GM15510 (cell line): ENCODE data around the gene DIAPH2.

Experiments used
- POLR2A ChIP-seq: IDR thresholded peaks from 3 replicates; pipeline ENCODE4 v1.6.1; 2011; ENCODE audit warnings: borderline replicate concordance; ENCODE audit not compliant: insufficient read length; ENCODE audit errors: extremely low read depth

Gene DIAPH2

GRCh38 chrX:96705905-96706304 is 21.3 kb downstream of the DIAPH2 start:
- no peak for TF ChIP-seq POLR2A

GRCh38 chrX:96707804-96708203 is 23.2 kb downstream of the DIAPH2 start:
- TF ChIP-seq POLR2A, result no peak

DNA sequence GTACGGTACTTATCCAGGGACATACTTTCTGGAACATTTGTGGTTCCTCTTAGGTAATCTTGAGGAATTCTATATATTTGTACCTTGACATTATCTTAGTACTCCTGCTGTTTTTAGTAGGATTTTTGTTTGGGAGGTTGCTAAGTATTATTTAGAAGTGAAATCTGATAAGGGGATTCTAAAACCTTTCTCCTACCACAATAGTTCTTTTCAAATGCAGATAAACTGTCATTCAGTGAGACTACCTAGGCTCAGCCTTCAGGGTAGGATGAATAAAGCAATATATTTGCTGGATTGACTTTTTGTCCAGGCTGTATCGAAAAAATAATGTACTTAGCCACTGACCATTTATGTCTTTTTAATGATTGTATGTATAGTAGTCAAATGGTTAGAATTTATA is 25.4 kb downstream of the DIAPH2 start:
- TF ChIP-seq POLR2A, result no peak

- no peak for TF ChIP-seq POLR2A
Measured at GRCh38 chrX:96713303-96713702, 28.7 kb downstream of the DIAPH2 start.

DNA sequence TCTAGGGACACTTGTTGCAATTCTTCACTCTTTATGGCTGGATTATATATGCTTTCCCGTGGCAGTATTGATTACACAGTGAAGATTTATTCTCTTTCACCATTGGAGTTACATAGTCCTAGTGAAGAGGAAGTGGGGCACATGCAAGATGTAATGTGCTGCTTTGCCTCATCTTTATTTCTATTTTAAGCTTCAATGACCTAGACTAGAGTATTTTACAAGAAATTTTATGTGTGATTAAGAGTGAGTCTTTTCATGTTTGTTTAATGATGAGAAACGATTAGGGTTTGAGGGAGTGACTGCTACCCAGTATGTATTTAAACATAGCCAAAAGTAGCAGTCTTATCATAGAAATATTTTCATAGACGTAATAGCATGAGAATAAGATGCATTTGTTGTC is 30.8 kb downstream of the DIAPH2 start:
- TF ChIP-seq POLR2A, result no peak

- no peak for TF ChIP-seq POLR2A
Measured at GRCh38 chrX:96719161-96719875, 34.7 kb downstream of the DIAPH2 start.

- TF ChIP-seq POLR2A, result no peak
Measured at GRCh38 chrX:96721354-96721753, 36.7 kb downstream of the DIAPH2 start.

- TF ChIP-seq POLR2A, result no peak
Measured at GRCh38 chrX:96722781-96723180, 38.1 kb downstream of the DIAPH2 start.

- no peak for TF ChIP-seq POLR2A
Measured at GRCh38 chrX:96729053-96729452, 44.4 kb downstream of the DIAPH2 start.

GRCh38 chrX:96729868-96730643 is 45.4 kb downstream of the DIAPH2 start:
- TF ChIP-seq POLR2A, result no peak

- no peak for TF ChIP-seq POLR2A
Measured at GRCh38 chrX:96743367-96744073, 58.9 kb downstream of the DIAPH2 start.

DNA sequence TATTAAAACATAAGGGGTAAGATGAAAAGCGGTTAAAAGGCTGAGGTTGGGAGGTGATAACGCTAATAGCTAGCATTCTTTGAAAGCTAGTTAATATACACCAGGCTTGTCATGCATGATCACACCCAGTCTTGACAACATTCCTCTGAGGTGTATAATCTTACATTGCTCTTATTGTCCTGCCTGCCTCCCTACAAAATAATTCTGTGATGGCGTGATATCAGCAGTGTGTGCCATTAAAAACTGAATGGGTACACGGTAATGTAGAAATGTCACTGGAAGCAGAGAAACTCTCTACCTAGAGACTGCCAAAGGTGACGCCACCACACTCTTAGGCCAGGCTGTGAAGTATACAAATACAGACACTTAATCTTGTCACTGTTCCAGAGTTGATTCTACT is 68.1 kb downstream of the DIAPH2 start:
- TF ChIP-seq POLR2A, result no peak

DNA sequence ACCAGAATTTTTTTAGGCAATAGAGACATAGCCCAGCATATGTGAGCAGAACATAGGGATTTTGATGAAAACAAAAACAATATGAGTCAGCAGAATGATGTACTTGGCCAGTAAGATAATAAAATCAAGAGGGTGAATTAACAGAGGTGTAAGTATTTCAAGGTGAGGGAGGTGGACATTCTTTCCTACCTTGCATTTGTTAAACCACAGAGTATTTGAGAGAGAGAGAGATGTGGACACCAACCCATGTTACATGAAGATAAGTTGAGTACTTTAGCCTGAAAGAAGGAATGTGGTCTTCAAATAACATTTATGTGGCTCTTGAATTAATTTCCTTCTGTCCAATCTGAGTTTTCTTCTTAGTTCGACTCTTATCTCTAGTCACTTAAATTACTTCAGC is 68.6 kb downstream of the DIAPH2 start:
- TF ChIP-seq POLR2A, result no peak

GRCh38 chrX:96756491-96756890 is 71.8 kb downstream of the DIAPH2 start:
- no peak for TF ChIP-seq POLR2A

DNA sequence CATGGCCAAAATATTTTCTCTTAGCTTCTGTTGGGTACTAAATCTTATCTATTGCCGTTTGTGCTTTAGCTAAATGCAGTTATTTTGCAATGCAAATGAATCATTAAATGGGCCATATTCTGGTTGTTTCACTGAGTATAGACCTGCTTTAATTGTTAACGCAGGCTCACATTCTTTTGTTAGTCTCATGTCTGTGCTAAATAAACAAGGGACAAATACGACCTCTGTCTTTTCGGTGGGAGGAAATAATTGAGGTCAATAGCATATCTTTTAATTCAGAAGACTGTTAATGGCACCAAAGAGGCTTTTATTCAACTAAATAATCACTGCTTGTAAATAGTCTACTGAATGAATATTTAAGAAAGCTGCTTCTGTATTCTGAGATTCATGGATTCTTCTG is 76.9 kb downstream of the DIAPH2 start:
- no peak for TF ChIP-seq POLR2A
